HCT116 (cell line): ENCODE data around the gene TPD52L2. TPM values are rescaled to one million over a fixed set of nuclear protein-coding genes. Genes with fewer than 3 reads are reported as not detected.

ENCODE experiments used
- ATAC-seq: fragments of 200-7000 bp; cut with Tn5 transposase; 2 replicates; pipeline ENCODE4 v1.9.1; 2020; ENCODE audit warnings: mild to moderate bottlenecking, moderate library complexity
- BruUV-seq: library from RNA; stranded (reverse); fragments of 400-500 nt; replicated peaks from 2 replicates; lab custom pipeline; 2021; lab: Mats Ljungman, UMichigan
- CTCF ChIA-PET: fragments of 300-600 bp; sonication (Branson Sonifier 250); formaldehyde crosslinking; loops from one replicate; lab custom pipeline; 2021; ENCODE audit warnings: antibody characterized with exemption; lab: Charles Lee
- POLR2A ChIA-PET: fragments of 300-600, 350-600 bp; sonication (Branson Sonifier 250); formaldehyde crosslinking; loops from one replicate; lab custom pipeline; 2021; ENCODE audit warnings: antibody characterized with exemption; lab: Charles Lee
- RAD21 ChIA-PET, 2 experiments: fragments of 300-600 bp; sonication (Branson Sonifier 250); formaldehyde crosslinking; loops; one replicate each; lab custom pipeline; 2023; ENCODE audit warnings: low total read pairs in 2 of 2; ENCODE audit not compliant: uncharacterized antibody in 2 of 2, unreplicated experiment in 2 of 2, low non-redundant PET in 1 of 2; lab: Charles Lee
- DNase-seq: peaks from one replicate; pipeline ENCODE4 v3.0.0-alpha.2; 2010; ENCODE audit warnings: low read depth, low spot score
- H2AFZ ChIP-seq: fragments of 200-600 bp; shearing (Covaris generic), sonication (generic); 2 replicates; pipeline ENCODE4 v1.6.1; 2017; ENCODE audit warnings: low read depth, mixed run types, mixed read lengths, antibody characterized with exemption, low read length; ENCODE audit not compliant: poor library complexity, severe bottlenecking
- H3K27ac ChIP-seq: 2 replicates; pipeline ENCODE4 v1.5.1; 2012; ENCODE audit warnings: low read depth, low read length
- H3K27me3 ChIP-seq: fragments of 200-600 bp; sonication (generic); 2 replicates; pipeline ENCODE4 v1.6.1; 2016; ENCODE audit warnings: mixed run types, low read length, mixed read lengths; ENCODE audit not compliant: insufficient read depth
- H3K36me3 ChIP-seq, 2 experiments: fragments of 200-500 bp in 1 of 2; fragments of 200-600 bp in 1 of 2; sonication (Bioruptor generic) in 1 of 2; sonication (generic) in 1 of 2; 2 replicates each; pipeline versions ENCODE4 v1.5.1 to v1.6.1; 2014 to 2016; ENCODE audit warnings: low read length in 2 of 2, inconsistent platforms in 1 of 2, mixed read lengths in 1 of 2, mixed run types in 1 of 2; ENCODE audit not compliant: insufficient read depth in 2 of 2, control insufficient read depth in 1 of 2
- H3K4me1 ChIP-seq, 2 experiments: fragments of 200-600 bp in 1 of 2; sonication (generic) in 1 of 2; 2 replicates each; pipeline versions ENCODE4 v1.5.1 to v1.6.1; 2012 to 2017; ENCODE audit warnings: low read length in 2 of 2, inconsistent platforms in 1 of 2, mild to moderate bottlenecking in 1 of 2, mixed read lengths in 1 of 2, mixed run types in 1 of 2, moderate library complexity in 1 of 2; ENCODE audit not compliant: insufficient read depth in 2 of 2, control insufficient read depth in 1 of 2
- H3K4me2 ChIP-seq: fragments of 200-600 bp; sonication (generic); 2 replicates; pipeline ENCODE4 v1.6.1; 2017; ENCODE audit warnings: mixed run types, low read length, mixed read lengths
- H3K4me3 ChIP-seq, 2 experiments: fragments of 200-600 bp in 1 of 2; sonication (generic) in 1 of 2; replicated peaks in 1 of 2; 2 replicates each; pipeline ENCODE4 v1.5.1; 2011 to 2016; ENCODE audit warnings: low read length in 2 of 2, control low read depth in 1 of 2, low read depth in 1 of 2, mild to moderate bottlenecking in 1 of 2, mixed read lengths in 1 of 2, mixed run types in 1 of 2
- H3K79me2 ChIP-seq: fragments of 200-600 bp; sonication (generic); 2 replicates; pipeline ENCODE4 v1.6.1; 2017; ENCODE audit warnings: mild to moderate bottlenecking, mixed run types, low read length, moderate library complexity, mixed read lengths; ENCODE audit not compliant: insufficient read depth
- H3K9ac ChIP-seq: fragments of 200-600 bp; sonication (generic); 2 replicates; pipeline ENCODE4 v1.6.1; 2016; ENCODE audit warnings: low read length, mixed read lengths
- H3K9me2 ChIP-seq: fragments of 200-600 bp; sonication (generic), shearing (Covaris generic); 2 replicates; pipeline ENCODE4 v1.6.1; 2017; ENCODE audit warnings: mixed run types, mild to moderate bottlenecking, moderate library complexity; ENCODE audit not compliant: insufficient read depth
- H3K9me3 ChIP-seq, 2 experiments: fragments of 200-500 bp in 1 of 2; fragments of 200-600 bp in 1 of 2; sonication (Bioruptor generic) in 1 of 2; sonication (generic) in 1 of 2; 2 replicates each; pipeline ENCODE4 v1.6.1; 2014 to 2017; ENCODE audit warnings: low read length in 2 of 2, mixed read lengths in 2 of 2, inconsistent platforms in 1 of 2, low read depth in 1 of 2, mild to moderate bottlenecking in 1 of 2, mixed run types in 1 of 2, moderate library complexity in 1 of 2; ENCODE audit not compliant: control insufficient read depth in 1 of 2, insufficient read depth in 1 of 2
- H4K20me1 ChIP-seq: fragments of 200-600 bp; sonication (generic), shearing (Covaris generic); 2 replicates; pipeline ENCODE4 v1.6.1; 2017; ENCODE audit warnings: mixed run types, mild to moderate bottlenecking, moderate library complexity; ENCODE audit not compliant: insufficient read depth
- CBX3 ChIP-seq: IDR thresholded peaks from 2 replicates; pipeline ENCODE4 v1.6.1; 2012; ENCODE audit warnings: low read depth
- CEBPB ChIP-seq: IDR thresholded peaks from 2 replicates; pipeline ENCODE4 v1.6.1; 2012; ENCODE audit warnings: low read depth
- EGR1 ChIP-seq: IDR thresholded peaks from 2 replicates; pipeline ENCODE4 v1.6.1; 2012; ENCODE audit warnings: low read depth
- EZH2 ChIP-seq: fragments of 200-600 bp; sonication (generic); IDR thresholded peaks from 2 replicates; pipeline ENCODE4 v1.6.1; 2017; ENCODE audit warnings: antibody characterized with exemption, mixed run types
- EZH2phosphoT487 ChIP-seq: fragments of 200-600 bp; IDR thresholded peaks from 2 replicates; pipeline ENCODE4 v1.6.1; 2018; ENCODE audit warnings: antibody characterized with exemption, borderline replicate concordance
- POLR2A ChIP-seq: IDR thresholded peaks from 2 replicates; pipeline ENCODE4 v1.7.0; 2011; ENCODE audit warnings: borderline replicate concordance; ENCODE audit not compliant: insufficient read depth, insufficient read length; ENCODE audit errors: extremely low read depth
- POLR2AphosphoS5 ChIP-seq: IDR thresholded peaks from 2 replicates; pipeline ENCODE4 v1.6.1; 2011; ENCODE audit warnings: mild to moderate bottlenecking, low read depth, low read length, moderate library complexity
- REST ChIP-seq: IDR thresholded peaks from 2 replicates; pipeline ENCODE4 v1.6.1; 2012; ENCODE audit warnings: low read depth
- SRF ChIP-seq: IDR thresholded peaks from 2 replicates; pipeline ENCODE4 v1.6.1; 2012; ENCODE audit warnings: low read depth
- YY1 ChIP-seq: IDR thresholded peaks from 2 replicates; pipeline ENCODE4 v1.6.1; 2011; ENCODE audit warnings: low read length, low read depth, moderate library complexity, mild to moderate bottlenecking; ENCODE audit not compliant: insufficient replicate concordance; ENCODE audit errors: extremely low read depth
- intact Hi-C: fragments of 100-400 bp; cut with micrococcal nuclease; formaldehyde crosslinking; loops from 2 replicates; pipeline ENCODE4 v1.10.0; 2022
- total RNA-seq: library from RNA; stranded (reverse); gene quantifications from one replicate; pipeline ENCODE4 v1.2.1, GENCODE V29; 2021; ENCODE audit not compliant: unreplicated experiment
- TF ChIP-seq, protein P1 (sequence below): IDR thresholded peaks from 2 replicates; pipeline ENCODE4 v1.6.1; 2012
- TF ChIP-seq, protein P2 (sequence below): IDR thresholded peaks from 2 replicates; pipeline ENCODE4 v1.6.1; 2011; ENCODE audit warnings: mild to moderate bottlenecking, low read length, moderate library complexity; ENCODE audit not compliant: insufficient replicate concordance; ENCODE audit errors: extremely low read depth
- TF ChIP-seq, protein P3 (sequence below), 3 experiments: fragments of 200-600 bp in 1 of 3; sonication (generic) in 1 of 3; IDR thresholded peaks in 2 of 3; conservative IDR thresholded peaks in 1 of 3; 2 replicates each; pipeline ENCODE4 v1.5.1; 2012 to 2017; ENCODE audit warnings: low read depth in 2 of 3, low read length in 2 of 3, antibody characterized with exemption in 1 of 3, borderline replicate concordance in 1 of 3, control low read depth in 1 of 3, mild to moderate bottlenecking in 1 of 3, mixed read lengths in 1 of 3, mixed run types in 1 of 3, moderate library complexity in 1 of 3; ENCODE audit not compliant: insufficient read depth in 1 of 3

TPD52L2 gene
- total RNA-seq, 1 experiment from 2014 or later: 149 TPM

GRCh38 chr20:63920226-63920625, 55.2 kb downstream of the TPD52L2 start:
- Histone ChIP-seq H3K4me1 (no peaks in the 10 kb centered on the region), H3K9me3 (no peaks in the 10 kb centered on the region), H3K36me3 (peaks cover 4 to 13% of the 10 kb centered on the region in 2 experiments; a peak in 2 of 4 replicates), H2AFZ (no peak overlapping the region), H3K79me2 (peaks cover 78% of the 10 kb centered on the region), H4K20me1 (no peaks in the 10 kb centered on the region), H3K4me3 (no peak overlapping the region), H3K27ac (no peak overlapping the region), H3K27me3 (no peaks in the 10 kb centered on the region), H3K4me2 (no peak overlapping the region), H3K9me2 (no peaks in the 10 kb centered on the region), H3K9ac (no peak overlapping the region)
- TF ChIP-seq CEBPB (no peak), POLR2A (no peak), YY1 (no peak), POLR2AphosphoS5 (no peak), EZH2 (no peak), EGR1 (no peak), SRF (no peak), EZH2phosphoT487 (no peak), CBX3 (no peak), REST (no peak)
- TF ChIP-seq, protein P1, sequence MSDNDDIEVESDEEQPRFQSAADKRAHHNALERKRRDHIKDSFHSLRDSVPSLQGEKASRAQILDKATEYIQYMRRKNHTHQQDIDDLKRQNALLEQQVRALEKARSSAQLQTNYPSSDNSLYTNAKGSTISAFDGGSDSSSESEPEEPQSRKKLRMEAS: no peak
- TF ChIP-seq, protein P2, sequence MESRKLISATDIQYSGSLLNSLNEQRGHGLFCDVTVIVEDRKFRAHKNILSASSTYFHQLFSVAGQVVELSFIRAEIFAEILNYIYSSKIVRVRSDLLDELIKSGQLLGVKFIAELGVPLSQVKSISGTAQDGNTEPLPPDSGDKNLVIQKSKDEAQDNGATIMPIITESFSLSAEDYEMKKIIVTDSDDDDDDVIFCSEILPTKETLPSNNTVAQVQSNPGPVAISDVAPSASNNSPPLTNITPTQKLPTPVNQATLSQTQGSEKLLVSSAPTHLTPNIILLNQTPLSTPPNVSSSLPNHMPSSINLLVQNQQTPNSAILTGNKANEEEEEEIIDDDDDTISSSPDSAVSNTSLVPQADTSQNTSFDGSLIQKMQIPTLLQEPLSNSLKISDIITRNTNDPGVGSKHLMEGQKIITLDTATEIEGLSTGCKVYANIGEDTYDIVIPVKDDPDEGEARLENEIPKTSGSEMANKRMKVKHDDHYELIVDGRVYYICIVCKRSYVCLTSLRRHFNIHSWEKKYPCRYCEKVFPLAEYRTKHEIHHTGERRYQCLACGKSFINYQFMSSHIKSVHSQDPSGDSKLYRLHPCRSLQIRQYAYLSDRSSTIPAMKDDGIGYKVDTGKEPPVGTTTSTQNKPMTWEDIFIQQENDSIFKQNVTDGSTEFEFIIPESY: no peak
- TF ChIP-seq, protein P3, sequence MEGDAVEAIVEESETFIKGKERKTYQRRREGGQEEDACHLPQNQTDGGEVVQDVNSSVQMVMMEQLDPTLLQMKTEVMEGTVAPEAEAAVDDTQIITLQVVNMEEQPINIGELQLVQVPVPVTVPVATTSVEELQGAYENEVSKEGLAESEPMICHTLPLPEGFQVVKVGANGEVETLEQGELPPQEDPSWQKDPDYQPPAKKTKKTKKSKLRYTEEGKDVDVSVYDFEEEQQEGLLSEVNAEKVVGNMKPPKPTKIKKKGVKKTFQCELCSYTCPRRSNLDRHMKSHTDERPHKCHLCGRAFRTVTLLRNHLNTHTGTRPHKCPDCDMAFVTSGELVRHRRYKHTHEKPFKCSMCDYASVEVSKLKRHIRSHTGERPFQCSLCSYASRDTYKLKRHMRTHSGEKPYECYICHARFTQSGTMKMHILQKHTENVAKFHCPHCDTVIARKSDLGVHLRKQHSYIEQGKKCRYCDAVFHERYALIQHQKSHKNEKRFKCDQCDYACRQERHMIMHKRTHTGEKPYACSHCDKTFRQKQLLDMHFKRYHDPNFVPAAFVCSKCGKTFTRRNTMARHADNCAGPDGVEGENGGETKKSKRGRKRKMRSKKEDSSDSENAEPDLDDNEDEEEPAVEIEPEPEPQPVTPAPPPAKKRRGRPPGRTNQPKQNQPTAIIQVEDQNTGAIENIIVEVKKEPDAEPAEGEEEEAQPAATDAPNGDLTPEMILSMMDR (IDR thresholded peaks at IDR 0.05 in 2 of 3, conservative IDR thresholded peaks at IDR 0.05 in 1 of 3; ENCODE audit: borderline replicate concordance in 1 of 3, insufficient read depth in 1 of 3, low read depth in 2 of 3, low read length in 2 of 3): no peak
- POLR2A ChIA-PET: no interaction called here
- no TSS peak for BruUV-seq
- intact Hi-C loops: no loop called here
- no peak for DNase-seq
- CTCF ChIA-PET: no interaction called here
- ATAC-seq: no peak
- RAD21 ChIA-PET: no interaction called here
